GM12891 (cell line): ENCODE results near the gene SCD5.

Source experiments
- POLR2A ChIP-seq: IDR thresholded peaks from 2 replicates; pipeline ENCODE4 v1.6.1; 2011; ENCODE audit warnings: low read depth, low read length, control low read depth
- POLR2AphosphoS5 ChIP-seq: IDR thresholded peaks from 2 replicates; pipeline ENCODE4 v1.6.1; 2011; ENCODE audit warnings: low read depth, low read length, control low read depth

DNA sequence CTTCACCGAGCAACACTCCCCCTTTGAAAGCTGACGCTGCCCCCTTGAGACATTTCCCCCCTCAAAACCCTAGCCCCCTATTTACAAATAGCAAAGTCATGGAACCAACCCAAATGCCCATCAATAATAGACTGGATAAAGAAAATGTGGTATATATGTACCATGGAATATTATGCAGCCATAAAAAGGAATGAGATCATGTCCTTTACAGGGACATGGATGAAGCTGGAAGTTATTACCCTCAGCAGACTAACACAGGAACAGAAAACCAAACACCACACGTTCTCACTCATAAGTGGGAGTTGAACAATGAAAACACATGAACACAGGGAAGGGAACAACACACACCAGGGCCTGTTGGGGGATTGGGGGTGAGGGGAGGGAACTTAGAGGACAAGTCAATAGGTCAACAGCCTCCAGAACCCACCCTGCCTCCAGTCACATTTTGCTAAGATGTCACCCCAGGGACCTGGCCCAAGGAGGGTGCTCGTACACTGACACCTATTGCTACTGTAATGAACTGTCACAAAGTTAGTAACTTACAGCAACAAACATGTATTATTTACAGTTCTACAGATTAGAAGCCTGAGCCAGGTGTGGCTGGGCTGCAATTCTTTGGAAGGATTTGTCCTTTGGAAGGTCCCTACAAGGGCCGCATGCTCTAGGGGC is 20.6 kb downstream of the SCD5 start:
- TF ChIP-seq POLR2A (no peak), POLR2AphosphoS5 (no peak)
